Measurements from ENCODE around the gene EXOSC2.
"Not testable (repeated sequence)": the region's sequence is repeated elsewhere in the genome, so short reads cannot be mapped to it uniquely, and the experiment has no call there.

The EXOSC2 gene

GRCh38 chr9:130668196-130668595, 25.4 kb upstream of the EXOSC2 start:
- no peak for DNase-seq

- no peak for DNase-seq
Measured at GRCh38 chr9:130668659-130669058, 24.9 kb upstream of the EXOSC2 start.

DNA sequence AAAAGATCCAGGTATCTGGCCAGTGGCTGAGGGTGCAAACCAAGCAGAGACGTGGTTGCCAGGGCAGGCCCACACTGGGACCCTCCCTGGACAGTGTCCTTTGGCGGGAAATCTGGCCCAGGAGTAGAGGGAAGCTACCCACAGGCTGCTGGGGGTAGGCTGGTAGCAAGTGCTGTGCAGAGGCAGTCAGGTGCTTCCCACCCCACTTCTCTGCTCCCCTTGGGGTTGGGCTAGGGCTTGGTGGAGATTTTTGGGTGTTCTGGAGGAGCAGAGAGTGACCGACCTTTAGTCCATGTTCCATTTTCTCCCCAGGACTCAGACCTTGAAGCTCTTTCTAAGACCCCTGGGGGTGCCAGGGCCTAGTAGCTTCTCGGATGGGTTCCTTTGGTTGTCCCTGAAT, 23.6 kb upstream of the EXOSC2 start:
- no peak for DNase-seq

GRCh38 chr9:130670644-130671043, 22.9 kb upstream of the EXOSC2 start:
- peak; percentile 28 for DNase-seq

DNA sequence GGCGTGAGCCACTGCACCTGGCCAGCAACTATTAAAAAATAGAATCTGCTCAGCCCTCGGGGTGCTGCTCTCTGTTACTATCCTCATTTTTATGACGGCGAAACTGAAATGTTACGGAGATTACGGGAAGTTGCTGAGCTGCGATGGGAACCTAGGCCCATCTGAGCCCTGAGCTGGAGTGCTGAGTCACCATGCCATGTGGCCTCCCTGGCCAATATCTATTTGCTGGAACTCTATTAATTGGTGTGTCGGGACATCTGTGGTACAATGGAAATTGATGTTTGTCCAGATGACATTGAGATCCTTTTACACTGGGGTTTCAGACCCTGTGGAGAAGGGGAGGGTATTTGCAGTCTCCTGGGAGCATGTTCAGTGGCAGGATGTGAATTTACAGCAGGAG, 21.1 kb upstream of the EXOSC2 start:
- DNase-seq, result no peak

DNA sequence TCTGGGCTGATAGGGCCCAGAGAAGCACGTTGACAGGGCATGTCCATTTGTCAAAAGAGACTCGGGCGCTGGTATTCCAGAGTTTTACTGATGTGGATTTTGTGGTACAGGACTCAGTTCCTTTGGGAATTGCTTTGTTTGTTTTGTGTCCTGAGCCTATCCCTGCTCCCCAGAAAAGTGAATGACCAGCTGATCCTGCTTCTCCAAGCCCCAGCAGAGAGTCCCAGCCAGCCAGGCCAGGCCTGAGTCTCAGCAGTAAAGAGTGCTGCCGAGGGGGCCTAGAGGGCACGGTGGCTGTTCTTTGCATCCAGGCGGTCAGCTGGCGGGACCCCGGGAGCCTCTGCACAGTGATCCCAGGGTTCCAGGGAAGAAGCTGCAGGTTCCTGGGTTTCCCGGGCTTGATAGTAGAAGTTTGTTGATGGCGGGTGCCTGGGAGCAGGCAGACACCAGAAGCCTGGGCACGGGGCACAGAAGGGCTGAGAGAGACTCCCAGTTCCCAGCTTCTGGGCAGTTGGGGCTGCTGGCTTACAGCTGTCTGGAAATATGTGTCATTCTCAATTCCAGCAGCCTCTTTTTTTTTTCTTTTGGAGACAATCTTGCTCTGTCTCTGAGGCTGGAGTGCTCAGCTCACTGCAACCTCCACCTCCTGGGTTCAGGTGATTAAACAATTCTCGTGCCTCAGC, 20.5 kb upstream of the EXOSC2 start:
- no peak for DNase-seq

DNA sequence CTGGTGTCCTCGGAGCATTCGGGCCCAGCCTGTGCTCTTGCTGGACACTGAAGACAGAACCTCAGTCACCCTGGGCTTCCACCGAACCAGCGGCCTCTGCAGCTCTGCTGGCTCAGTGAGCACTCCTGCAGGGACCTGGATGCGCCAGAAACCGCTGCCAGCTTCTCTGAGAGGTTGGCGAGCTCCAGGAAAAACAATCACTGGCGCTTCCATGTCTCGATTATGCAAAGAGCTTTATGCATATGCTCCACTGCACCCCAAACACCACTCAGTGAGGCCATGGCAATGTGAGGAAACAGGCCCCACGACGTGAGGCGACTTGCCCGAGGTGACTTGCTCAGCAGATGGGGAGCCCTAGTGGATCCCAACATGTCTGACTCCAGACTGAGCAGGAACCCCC, 18.2 kb upstream of the EXOSC2 start:
- no peak for DNase-seq

DNA sequence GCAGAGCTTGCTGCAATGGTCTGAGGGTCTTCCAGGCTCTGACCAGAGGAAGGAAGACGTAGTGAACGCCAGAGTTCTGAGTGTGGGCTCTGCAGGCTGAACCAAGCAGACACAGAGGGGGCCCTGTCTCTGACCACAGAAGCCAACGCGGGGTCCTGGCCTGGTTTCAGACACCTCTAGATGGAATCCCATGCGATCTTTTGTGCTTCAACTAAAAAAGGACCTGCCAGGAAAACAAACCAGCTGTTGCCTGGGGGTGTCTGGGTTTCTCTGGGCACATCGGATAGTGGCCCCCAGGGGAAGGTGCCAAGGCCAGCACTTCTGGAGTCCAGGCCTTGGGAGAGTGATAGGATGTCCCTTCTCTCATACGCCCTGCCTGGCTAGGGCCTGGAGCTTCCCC, 16.3 kb upstream of the EXOSC2 start:
- no peak for DNase-seq

DNA sequence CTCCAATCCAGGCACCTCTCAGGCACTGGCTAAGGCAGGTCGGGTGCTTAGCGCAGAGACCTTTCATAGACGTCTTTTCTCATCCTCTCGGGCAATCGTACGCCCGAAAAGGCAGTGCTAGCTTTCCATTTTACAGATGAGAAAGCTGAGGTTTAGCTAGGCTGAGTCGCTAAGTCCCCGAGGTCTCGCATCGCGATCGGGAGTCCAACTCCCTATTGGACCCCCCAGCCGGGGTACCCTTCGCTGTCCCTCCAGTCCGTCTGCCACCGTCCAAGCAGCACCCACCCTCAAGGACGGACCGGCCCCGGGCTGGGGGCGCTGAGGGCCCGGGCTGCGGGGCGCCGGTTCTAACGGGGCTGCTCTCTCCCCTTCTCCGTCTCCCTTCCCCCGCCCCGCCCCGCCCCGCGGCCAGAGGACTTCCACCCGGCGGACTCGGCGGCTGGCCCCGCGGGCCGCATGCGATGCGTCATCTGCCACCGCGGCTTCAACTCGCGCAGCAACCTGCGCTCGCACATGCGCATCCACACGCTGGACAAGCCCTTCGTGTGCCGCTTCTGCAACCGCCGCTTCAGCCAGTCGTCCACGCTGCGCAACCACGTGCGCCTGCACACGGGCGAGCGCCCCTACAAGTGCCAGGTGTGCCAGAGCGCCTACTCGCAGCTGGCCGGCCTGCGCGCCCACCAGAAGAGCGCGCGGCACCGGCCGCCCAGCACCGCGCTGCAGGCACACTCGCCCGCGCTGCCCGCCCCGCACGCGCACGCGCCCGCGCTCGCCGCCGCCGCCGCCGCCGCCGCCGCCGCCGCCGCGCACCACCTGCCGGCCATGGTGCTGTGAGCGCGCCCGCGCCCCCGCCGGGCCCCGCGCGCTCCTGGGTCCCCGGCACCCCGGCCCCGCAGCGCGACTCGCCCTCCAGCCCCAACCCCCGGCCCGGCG, 12.5 kb upstream of the EXOSC2 start:
- peak; percentile 75 for DNase-seq

GRCh38 chr9:130681769-130682420, 11.7 kb upstream of the EXOSC2 start:
- DNase-seq, result no peak

GRCh38 chr9:130682421-130683121, 11.0 kb upstream of the EXOSC2 start:
- DNase-seq, result peak; percentile 60

- DNase-seq, result no peak
Measured at GRCh38 chr9:130685104-130685503, 8.5 kb upstream of the EXOSC2 start.

DNA sequence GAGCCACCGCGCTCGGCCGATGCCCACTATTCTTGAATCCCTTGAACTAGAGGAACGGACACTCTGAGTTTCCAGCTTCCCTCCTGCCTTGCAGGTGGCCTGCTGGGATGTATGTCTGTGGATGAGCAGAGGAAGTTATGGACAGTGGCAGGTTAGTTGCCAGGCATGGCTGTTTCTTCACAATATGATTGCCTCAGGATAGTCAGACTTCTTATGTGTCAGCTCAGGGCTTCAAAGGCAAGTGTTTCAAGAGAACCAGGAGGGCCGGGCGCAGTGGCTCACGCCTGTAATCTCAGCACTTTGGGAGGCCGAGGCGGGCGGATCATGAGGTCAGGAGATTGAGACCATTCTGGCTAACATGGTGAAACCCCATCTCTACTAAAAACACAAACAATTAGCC, 7.6 kb upstream of the EXOSC2 start:
- DNase-seq, result not testable (repeated sequence)

DNA sequence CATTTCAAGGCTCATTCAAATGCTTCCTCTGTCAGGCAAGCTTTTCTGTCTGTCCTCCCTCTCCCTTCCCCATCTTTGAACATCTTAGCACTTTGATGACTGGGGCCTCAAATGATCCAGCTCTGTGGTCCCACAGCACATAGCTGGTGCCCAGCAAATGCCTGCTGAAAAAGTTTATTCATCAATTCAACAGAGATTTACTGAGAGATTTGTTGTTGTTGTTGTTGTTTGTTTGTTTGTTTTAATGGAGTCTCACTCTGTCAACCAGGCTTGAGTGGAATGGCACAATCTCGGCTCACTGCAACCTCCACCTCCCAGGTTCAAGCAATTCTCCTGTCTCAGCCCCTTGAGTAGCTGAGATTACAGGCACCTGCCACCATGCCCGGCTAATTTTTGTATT, 6.0 kb upstream of the EXOSC2 start:
- DNase-seq, result no peak

DNA sequence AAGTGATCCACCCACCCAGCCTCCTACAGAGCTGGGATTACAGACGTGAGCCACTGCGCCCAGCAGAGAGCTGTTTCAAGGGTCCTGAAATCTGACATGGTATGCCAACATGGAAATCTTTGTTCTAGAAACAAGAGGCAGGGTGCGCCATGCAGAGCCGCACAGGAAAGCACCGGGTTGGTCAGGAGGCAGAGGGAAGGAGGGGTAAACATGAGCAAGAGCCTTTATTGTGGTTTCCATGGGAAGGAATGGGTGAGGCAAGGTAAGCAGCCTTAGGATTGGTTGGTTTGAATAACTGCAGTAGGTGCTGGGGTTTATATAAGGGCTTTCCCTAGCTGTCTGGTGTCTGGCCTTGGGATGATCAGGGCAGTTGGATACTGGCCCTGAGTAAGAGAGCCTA, 5.5 kb upstream of the EXOSC2 start:
- DNase-seq, result no peak

DNA sequence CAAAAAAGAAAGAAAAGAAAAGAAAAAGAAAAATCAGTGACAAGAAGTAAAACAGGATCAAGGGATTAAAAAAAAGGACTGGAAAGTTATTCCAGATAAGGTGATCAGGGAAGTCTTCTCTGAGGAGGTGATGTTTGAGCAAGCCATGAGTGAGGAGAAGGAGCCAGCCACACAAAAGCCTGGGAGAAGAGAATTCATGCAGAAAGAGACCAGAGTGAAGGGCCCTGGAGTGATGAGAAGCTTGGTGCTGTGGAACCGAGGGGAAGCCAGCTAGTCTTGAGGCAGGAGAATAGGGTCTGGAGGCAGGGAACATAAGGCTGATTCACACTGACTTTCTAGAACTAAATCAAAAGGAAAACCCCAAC, 4.0 kb upstream of the EXOSC2 start:
- DNase-seq, result no peak

DNA sequence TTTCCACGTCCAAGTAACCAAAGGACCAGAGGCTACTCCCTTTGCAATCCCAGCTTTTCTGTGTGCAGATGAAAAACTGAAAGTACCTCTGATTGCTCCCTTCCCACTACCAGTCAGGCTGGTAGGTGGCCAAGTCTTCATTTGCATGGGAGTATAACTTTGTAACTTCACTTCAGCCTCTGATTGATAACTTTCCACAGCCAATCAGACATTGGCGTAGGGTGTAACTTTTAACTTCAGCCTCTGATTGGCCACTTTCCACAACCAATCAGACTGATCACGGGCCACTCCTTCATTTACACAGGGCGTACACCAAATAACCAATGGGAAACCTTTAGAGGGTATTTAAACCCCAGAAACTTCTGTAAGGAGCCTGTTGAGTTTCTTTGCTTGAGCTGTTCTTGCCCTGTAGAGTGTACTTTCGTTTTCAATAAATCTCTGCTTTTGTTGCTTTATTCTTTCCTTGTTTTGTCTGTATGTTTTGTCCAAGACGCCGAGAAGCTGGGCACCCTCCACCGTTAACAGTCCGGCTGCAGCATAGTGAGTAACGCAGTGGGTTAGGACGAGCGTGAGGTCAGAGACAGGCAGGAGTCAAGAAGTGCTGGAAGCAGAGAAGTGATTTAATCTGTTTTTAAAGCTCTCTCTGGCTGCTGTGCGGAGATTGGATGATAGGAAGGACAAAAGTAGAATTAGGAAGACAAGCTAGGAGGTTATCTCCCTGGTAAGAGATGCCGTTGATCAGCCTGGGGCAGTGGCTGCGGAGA, 3.5 kb upstream of the EXOSC2 start:
- peak; percentile 91 for DNase-seq

DNA sequence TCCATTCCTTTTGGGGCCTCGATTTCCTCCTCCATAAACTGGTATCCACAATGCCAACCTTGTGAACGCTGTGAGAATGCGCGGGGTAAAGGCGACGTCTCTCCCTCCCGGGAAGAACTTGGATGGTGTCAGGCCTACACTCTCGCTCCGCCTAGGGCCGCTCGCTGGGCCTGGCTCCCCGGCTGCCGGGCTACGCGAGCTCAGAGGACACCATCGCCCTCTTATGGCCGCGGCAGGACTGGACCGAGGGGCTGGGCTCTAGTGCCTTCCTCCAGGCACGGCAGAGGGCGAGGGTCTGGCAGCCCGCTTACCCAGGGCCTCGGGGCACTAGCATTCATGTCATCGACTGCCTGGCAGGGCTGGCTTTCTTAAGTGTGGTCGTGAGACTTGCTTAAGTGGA, 1.3 kb upstream of the EXOSC2 start:
- no peak for DNase-seq

- DNase-seq, result no peak
Measured at GRCh38 chr9:130693101-130693425, 517 bp upstream of the EXOSC2 start.

GRCh38 chr9:130694205-130694604, 625 bp downstream of the EXOSC2 start:
- DNase-seq, result no peak

- no peak for DNase-seq
Measured at GRCh38 chr9:130696139-130696650, 2.6 kb downstream of the EXOSC2 start.

DNA sequence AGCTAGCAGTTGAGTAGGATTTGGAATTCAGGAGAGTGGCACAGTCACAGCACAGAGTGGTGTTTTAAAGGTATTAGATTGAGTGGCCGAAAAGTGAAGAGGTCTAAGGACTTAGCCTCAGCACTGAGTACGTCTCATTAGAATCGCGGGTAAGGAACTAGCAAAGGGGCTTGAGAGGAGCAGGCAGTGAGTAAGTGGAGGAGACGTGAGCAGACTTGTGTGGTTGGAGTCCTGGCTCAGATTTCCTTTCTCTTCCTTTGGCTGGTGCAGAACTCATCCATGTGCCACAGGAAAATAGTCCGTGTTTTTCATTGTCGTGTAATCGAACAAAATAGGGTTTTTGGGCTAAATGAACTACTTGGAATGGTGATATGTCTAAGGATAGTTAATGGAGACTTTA, 3.4 kb downstream of the EXOSC2 start:
- no peak for DNase-seq
